Fibroblast of villous mesenchyme (primary cell): Measurements from ENCODE around the gene PLBD2. TPM values are rescaled to one million over a fixed set of nuclear protein-coding genes. Genes with fewer than 3 reads are reported as not detected.
A peak's percentile ranks its signal among the peaks of the same experiment; 100 is the strongest.

Experiments
- DNase-seq: peaks from one replicate; pipeline ENCODE4 v3.0.0-alpha.2; 2010; ENCODE audit warnings: low read depth
- H3K4me3 ChIP-seq: 2 replicates; pipeline ENCODE4 v1.5.1; 2011; ENCODE audit warnings: low read depth, mild to moderate bottlenecking, low read length
- CTCF ChIP-seq: IDR thresholded peaks from 2 replicates; pipeline ENCODE4 v1.5.1; 2012; ENCODE audit warnings: low read depth, mild to moderate bottlenecking, low read length; ENCODE audit not compliant: insufficient read depth
- total RNA-seq: library from RNA; depleted of rRNA; stranded (reverse); fragments of >200 nt; gene quantifications from 2 replicates; pipeline ENCODE4 v1.2.3, GENCODE V29; 2012

The PLBD2 gene
- total RNA-seq, 1 donor = 27.6 TPM

GRCh38 chr12:113333877-113334785 lies 24.3 kb upstream of the PLBD2 start:
- peak overlapping the region; percentile 70 for H3K4me3 ChIP-seq
- DNase-seq = peak; percentile 39
- no peak for TF ChIP-seq CTCF

- DNase-seq = peak; percentile 79
- no peak for TF ChIP-seq CTCF
- H3K4me3 ChIP-seq = peak within 1 kb of the TSS; percentile 70
Observed at GRCh38 chr12:113334786-113335539, 23.4 kb upstream of the PLBD2 start, which contains the start of gene SLC8B1. SLC8B1 (minus strand) TSS chr12:113335109; CDS start chr12:113332878, 2,231 bp downstream.

- DNase-seq = no peak
- TF ChIP-seq CTCF = no peak
- no peak overlapping the region for H3K4me3 ChIP-seq
Observed at GRCh38 chr12:113339540-113339939, 18.8 kb upstream of the PLBD2 start.

- no peak overlapping the region for H3K4me3 ChIP-seq
- no peak for TF ChIP-seq CTCF
- DNase-seq = no peak
Observed at GRCh38 chr12:113340061-113340460, 18.3 kb upstream of the PLBD2 start.

- no peak for TF ChIP-seq CTCF
- H3K4me3 ChIP-seq = no peak overlapping the region
- no peak for DNase-seq
Observed at GRCh38 chr12:113341535-113341934, 16.9 kb upstream of the PLBD2 start.

- no peak for DNase-seq
- TF ChIP-seq CTCF = no peak
- H3K4me3 ChIP-seq = no peak overlapping the region
Observed at GRCh38 chr12:113345318-113345717, 13.1 kb upstream of the PLBD2 start.
